HCT116 (cell line): ENCODE measurements around the gene SLC6A3.

Experiments used
- CTCF ChIP-seq, 3 experiments: fragments of 200-600 bp in 1 of 3; sonication (generic) in 1 of 3; IDR thresholded peaks in 2 of 3; conservative IDR thresholded peaks in 1 of 3; 2 replicates each; pipeline ENCODE4 v1.5.1; 2012 to 2017; ENCODE audit warnings: low read depth in 2 of 3, low read length in 2 of 3, antibody characterized with exemption in 1 of 3, borderline replicate concordance in 1 of 3, control low read depth in 1 of 3, mild to moderate bottlenecking in 1 of 3, mixed read lengths in 1 of 3, mixed run types in 1 of 3, moderate library complexity in 1 of 3; ENCODE audit not compliant: insufficient read depth in 1 of 3
- EZH2 ChIP-seq: fragments of 200-600 bp; sonication (generic); IDR thresholded peaks from 2 replicates; pipeline ENCODE4 v1.6.1; 2017; ENCODE audit warnings: antibody characterized with exemption, mixed run types
- POLR2A ChIP-seq: IDR thresholded peaks from 2 replicates; pipeline ENCODE4 v1.7.0; 2011; ENCODE audit warnings: borderline replicate concordance; ENCODE audit not compliant: insufficient read depth, insufficient read length; ENCODE audit errors: extremely low read depth
- RAD21 ChIP-seq: IDR thresholded peaks from 2 replicates; pipeline ENCODE4 v1.6.1; 2012; ENCODE audit warnings: low read depth, mild to moderate bottlenecking
- REST ChIP-seq: IDR thresholded peaks from 2 replicates; pipeline ENCODE4 v1.6.1; 2012; ENCODE audit warnings: low read depth
- SP1 ChIP-seq: IDR thresholded peaks from 2 replicates; pipeline ENCODE4 v1.6.1; 2012; ENCODE audit warnings: low read depth
- TCF7L2 ChIP-seq: IDR thresholded peaks from 2 replicates; pipeline ENCODE4 v1.7.0; 2011; ENCODE audit warnings: borderline replicate concordance, inconsistent platforms; ENCODE audit not compliant: insufficient read depth, insufficient read length; ENCODE audit errors: extremely low read depth
- ZNF274 ChIP-seq: fragments of 200-500 bp; sonication (Bioruptor generic); IDR thresholded peaks from 2 replicates; pipeline ENCODE4 v1.6.1; 2014; ENCODE audit warnings: mild to moderate bottlenecking, low read depth, low read length, inconsistent platforms

DNA sequence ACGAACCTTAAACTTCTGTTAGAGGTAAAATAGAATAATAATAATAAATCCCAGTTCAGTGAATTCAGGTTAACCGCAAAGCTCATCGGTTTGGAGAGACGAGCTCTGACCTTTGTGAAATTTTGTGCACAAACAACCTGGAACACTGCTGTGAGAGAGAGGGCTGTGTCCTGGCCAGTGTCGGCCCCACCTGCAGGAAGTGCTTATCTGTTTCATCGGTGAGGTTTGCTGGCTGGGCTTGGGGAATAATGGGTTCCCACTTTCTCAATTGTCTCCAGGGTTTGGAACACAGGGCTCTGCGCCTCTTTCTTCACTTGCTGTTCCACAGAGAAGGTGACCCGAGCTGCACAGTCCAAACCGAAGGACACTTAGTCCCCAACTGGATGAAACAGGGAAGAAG lies 81.0 kb downstream of the SLC6A3 start:
- TF ChIP-seq POLR2A (no peak), CTCF (IDR thresholded peaks at IDR 0.05 in 2 of 3, conservative IDR thresholded peaks at IDR 0.05 in 1 of 3; ENCODE audit: borderline replicate concordance in 1 of 3, insufficient read depth in 1 of 3, low read depth in 2 of 3, low read length in 2 of 3) (no peak), SP1 (no peak), REST (no peak), EZH2 (no peak), ZNF274 (no peak), RAD21 (no peak), TCF7L2 (no peak)
